GM21529 (cell line): ENCODE data around the gene SEC14L3.
"Not testable (repeated sequence)": the region's sequence is repeated elsewhere in the genome, so short reads cannot be mapped to it uniquely, and the experiment has no call there.

Source experiments
- ATAC-seq: cut with Tn5 transposase; IDR thresholded peaks from one replicate; pipeline ENCODE4 v1.9.1; 2021; ENCODE audit not compliant: unreplicated experiment

Gene SEC14L3

DNA sequence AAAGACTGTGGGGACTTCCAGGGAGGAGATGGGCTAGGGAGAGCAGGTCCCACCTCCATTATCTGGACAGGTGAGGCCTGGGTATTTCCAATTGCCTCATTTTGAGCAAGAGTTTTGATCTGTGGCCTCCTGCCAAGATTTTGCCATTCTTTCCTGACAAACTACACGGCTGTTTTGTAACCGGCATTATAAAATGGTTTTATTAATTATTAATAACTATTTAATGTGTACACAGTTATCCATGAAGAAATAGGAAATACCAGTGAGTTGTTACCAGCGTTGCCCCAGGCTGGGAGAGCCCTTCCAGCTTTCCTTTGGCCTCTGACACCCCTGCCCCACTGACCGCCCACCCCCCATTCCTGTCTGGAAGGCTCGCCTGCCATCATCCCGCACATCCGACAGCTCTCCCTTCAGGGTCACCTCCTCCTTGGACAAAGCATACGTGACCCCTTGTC lies 14.9 kb upstream of the SEC14L3 start:
- ATAC-seq = no peak

DNA sequence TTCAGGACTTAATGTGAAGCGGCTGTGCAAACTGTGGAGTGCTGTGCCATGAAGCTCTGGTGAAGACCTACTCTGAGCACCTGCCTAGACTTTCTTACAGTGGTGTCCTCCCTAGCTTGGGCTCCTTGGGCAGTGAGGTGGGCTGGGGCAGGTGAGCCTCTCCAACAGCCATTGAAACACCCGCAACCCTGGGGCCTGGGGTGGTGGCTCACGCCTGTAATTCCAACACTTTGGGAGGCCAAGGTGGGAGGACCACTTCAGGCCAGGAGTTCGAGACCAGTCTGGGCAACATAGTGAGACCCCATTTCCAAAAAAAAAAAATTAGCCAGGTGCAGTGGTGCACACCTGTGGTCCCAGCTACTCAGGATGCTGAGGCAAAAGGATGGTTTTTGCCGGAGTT lies 14.3 kb upstream of the SEC14L3 start:
- ATAC-seq = no peak

DNA sequence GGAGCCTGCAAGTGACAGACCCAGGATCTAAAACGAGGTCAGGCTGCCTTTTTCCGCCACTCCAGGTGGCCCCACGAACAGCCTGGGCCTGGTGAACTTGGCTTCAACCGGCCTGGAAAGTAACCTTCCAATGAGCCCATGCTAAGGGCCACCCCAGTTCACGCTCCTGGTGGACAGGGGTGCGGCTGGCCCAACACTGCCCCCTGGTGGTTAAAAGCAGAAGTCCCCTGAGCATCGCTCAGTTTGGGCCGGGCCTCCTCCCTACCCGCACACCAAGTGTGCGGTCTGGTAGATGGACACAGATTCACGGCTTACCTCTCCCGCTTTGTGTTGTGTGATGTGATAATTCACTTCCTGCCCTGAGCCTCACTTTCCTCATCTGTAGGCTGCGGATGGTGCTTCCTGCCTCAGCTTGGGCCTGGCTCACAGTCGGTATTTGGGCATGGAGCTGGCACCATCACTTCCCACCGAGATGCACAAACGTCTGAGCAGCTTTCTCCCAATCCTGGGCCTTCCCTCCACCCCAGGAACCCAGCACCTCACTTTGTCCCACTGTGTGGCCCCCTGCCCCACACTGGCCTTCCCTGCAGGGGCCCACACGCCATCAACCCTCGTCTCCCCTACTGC lies 13.7 kb upstream of the SEC14L3 start:
- no peak for ATAC-seq

DNA sequence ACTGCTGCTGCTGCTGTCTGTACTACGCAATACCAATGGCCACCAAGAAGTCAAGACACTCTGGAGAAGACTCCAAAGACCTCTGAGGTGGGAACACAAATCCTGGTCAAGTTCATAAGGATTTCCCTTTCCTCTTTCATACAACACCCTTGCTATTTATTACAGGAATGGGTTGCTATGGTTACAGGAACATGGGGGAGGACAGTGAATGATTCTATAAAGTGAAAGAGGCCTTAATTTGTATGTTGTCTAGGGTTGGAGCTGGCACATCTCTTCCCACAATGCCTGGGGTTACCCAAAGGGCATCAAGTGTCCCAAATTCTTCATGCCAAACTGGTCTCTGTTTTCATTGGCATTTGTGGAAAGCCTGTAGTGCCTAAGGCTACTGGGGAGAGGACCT lies 11.4 kb upstream of the SEC14L3 start:
- no peak for ATAC-seq

DNA sequence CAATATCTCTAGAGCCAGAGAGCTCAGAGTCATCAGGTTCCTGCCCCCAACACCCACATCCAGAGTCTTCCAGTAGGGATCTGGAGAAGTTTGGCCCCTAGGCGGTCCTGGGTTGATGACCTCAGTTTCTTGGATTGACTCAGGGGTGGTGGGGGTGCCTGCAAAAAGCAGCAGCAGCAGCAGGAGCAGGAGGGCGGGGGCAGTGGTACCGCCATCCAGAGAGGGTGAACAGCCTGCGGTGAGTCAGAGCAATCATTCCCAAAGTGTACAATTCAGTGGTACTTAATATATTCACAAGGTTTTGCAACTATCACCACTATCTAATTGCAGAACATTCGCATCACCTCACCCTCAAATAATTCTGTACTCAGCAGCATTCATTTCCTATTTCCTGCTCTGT lies 9.9 kb upstream of the SEC14L3 start:
- ATAC-seq = no peak

DNA sequence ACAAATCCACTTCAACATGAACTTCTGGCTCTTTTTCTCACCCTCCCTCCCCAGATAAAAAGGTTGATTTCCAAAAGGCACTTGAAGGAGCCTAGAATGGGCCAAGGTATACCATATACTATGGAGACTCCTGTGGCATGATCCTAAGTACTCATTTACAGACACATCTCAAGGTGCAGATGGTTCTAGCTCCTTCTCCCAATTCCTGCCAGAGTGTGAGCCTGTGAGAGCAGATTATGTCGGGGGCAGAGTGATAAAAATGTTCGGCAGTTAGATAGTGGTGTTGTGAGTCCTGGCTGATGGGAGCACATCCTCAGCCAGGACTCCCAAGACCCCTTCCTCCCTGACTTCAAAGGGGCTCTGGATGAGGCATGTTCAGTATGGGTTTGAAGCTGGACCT lies 8.2 kb upstream of the SEC14L3 start:
- ATAC-seq = no peak

DNA sequence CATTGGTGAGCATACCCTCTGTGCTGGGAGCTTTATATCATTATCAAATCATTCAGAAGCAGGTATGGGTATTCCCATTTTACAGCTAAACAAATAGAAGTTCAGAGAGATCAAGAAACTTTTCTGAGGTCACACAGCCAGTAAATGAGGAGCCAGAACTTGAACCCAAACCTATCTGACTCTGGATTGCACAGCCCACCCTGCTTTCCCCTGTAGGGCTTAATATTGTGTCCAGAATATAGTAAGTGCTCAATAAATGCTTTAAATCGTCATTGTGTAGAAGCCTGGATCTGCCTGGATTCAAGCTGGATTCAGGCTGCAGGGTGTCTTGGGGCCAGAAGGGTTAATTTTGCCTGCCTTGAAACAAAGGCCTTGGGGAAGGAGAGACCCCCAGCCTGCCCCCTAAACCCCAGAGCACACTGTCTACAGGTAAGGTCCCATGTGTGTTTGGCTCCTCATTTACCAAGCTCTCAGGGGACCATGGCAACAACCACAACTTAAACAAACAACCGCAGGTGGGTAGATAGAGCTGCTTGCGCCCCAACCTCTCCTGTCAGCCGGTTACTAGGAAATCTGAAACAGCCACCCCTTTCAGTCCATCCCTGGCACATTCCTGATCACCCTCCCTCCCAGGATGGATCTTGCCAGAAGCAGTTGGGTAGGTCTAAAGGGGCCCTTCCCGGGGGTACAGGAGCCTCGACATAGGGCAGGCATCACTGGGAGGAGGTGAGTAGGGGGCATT lies 3.0 kb upstream of the SEC14L3 start:
- ATAC-seq = no peak

DNA sequence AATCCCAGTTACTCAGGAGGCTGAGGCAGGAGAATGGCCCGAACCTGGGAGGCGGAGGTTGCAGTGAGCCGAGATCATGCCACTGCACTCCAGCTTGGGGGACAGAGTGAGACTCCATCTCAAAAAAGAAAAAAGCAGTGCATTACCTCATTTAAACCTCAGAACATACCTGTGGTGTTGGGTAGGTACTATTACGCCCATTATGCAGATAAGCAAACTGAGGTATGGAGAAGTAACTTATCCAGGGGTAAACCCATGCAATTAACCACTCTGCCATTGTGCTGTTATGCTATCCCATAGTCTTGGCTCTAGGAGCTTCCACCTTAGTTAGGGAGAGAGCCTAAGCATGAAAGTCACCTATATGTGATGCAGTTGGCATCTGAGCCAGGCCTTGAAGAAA lies 2.3 kb upstream of the SEC14L3 start:
- no peak for ATAC-seq

DNA sequence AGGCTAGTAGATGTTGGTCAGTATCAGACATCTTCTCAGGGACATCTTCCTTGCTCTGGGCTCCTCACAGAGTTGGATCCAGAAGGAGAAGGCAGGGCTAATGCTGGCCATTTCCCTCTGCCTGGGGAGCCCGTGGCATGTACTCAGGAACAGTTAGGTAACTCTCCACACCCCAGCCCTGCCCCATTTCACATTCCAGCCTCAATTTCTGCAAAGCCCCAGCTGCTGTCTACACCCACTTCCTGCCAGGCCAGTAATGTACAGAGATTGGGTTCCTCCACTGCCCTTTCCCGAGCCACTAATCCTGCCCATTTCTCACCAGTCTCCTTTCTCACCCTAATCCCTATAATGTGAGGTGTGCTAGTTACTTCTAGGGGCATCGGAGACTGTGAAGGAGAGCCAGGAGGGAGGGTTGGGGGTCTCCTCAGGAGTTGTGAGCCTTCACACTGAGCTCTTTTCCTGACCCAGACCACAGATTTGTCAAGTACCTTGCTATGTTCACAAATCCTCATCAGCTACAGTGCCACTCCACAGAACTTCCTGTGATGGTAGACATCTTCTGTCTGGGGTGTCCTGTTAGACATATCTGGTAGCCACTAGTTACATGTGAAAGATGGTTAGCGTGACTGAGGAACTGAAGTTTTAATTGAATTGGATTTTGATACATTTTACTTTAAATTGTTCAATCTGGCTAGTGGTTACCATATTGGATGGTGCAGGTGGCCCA lies 1.3 kb upstream of the SEC14L3 start:
- no peak for ATAC-seq

DNA sequence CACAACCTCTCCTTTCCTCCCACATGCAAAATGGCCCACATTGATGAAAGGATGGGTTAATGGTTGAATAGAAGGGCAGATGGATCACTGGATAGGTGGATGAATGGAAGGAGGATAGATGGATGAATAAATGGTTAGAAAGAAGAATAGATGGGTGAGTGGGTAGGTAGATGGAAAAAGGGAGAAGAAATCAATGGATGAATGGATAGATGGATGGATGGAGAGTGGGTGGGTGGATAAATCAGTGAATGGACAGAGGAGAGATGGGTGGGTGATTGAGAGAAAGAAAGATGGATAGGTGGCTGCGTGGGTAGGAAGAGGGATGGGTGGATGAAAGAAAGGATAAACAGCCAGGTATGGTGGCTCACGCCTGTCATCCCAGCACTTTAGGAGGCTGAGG lies 1.2 kb downstream of the SEC14L3 start:
- no peak for ATAC-seq

DNA sequence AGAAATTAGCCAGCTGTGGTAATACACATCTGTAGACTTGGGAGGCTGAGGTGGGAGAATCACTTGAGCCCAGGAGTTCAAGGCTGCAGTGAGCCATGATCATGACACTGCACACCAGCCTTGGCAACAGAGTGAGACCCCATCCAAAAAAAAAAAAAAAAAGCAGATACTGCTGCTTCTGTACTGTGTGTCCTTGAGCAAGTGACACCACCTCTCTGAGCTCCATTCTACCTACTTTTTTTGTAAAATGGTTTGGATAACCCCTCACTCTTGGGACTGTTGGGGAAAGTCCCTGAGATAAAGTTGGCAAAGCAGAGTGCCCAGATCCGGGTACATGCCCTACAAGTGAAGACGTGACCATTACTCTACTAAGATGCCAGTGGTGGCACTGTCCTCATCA lies 2.7 kb downstream of the SEC14L3 start:
- ATAC-seq = no peak

DNA sequence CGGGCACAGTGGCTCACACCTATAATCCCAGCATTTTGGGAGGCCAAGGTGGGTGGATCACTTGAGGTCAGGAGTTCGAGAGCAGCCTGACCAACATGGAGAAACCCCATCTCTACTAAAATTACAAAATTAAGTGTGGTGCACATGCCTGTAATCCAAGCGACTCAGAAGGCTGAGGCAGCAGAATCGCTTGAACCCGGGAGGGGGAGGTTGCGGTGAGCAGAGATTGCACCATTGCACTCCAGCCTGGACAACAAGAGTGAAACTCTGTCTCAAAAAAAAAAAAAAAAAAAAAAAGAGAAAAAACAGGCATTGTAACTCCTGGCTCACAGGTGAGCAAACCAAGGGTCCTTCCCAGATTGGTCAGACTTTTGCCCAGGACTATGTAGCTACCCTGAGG lies 11.3 kb downstream of the SEC14L3 start:
- not testable (repeated sequence) for ATAC-seq

DNA sequence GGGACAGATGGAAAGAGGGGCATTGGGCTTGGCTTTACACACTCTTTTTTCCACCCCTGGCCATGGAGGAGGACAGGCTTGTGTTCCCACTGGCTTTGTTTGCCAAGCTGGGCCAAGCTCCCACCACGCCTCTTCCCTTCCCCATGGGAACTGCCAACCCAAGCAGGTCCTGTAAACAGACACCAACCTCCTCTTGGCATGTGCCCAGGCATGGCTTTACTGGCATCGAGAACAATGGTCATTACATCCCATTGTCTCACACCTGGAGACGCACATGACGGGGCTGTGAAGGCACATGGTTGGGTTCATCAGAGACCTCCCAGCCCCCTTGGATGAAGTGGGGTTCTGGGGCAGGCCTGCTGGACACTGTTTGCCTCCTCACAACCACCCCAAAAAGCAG lies 11.7 kb downstream of the SEC14L3 start:
- no peak for ATAC-seq

DNA sequence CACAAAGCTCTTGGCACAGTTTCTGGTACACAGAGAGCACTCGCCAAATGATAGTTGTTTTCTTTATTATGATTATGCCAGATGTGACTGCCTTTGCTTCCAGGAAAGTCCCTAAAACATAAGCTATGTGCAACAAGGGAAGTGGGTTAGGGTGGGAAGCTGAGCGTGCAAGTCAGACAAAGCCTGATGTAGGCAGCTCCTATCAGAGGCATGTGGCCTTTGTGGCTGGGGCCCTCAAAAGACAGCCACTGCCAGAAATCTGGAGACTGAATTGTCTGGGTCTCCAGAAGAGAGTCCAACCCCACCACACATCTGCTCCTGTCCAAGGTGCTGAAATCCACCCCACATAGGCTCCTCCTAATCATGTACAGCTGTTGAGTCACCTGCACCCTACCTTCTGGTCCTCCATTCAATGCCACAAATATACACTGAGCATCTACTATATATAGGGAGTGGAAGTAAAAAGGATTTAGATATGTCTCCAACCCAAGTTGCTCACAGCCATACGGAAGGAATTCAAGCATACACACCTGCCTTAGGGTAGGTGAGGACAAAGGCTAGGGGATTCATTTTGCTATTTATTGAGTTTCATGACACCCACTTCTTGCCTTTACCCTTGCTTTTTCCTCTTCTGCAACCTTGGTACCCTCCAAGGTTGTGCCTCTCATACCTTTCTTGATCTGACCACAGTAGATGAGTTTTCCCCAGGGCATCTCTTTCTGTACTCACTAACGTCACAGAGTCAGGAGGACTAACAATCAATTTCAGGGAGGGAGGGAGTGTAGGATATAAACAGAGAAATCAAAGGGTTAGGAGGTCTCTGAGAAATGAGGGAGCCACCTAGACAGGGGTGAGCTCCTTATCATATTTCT lies 12.4 kb downstream of the SEC14L3 start:
- ATAC-seq = no peak

DNA sequence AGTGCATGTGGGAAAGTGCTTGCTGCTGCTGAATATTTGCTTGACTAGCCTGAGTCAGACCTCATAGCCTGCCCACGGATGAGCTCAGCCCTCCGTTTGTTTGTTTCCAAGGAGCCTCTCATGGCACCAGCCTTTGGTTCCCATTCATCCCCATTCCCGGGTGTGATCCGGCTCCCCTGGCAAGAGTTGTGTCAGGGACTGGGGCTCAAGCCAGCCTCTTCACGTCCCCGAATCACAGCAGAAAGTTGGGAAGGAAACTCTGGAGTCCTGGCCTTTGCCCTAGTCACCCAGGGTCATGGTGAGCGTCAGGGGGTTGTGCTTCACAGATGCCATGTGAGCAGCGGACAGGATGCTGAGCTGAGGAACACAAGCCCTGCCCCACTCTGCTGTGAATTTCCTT lies 13.8 kb downstream of the SEC14L3 start:
- no peak for ATAC-seq

DNA sequence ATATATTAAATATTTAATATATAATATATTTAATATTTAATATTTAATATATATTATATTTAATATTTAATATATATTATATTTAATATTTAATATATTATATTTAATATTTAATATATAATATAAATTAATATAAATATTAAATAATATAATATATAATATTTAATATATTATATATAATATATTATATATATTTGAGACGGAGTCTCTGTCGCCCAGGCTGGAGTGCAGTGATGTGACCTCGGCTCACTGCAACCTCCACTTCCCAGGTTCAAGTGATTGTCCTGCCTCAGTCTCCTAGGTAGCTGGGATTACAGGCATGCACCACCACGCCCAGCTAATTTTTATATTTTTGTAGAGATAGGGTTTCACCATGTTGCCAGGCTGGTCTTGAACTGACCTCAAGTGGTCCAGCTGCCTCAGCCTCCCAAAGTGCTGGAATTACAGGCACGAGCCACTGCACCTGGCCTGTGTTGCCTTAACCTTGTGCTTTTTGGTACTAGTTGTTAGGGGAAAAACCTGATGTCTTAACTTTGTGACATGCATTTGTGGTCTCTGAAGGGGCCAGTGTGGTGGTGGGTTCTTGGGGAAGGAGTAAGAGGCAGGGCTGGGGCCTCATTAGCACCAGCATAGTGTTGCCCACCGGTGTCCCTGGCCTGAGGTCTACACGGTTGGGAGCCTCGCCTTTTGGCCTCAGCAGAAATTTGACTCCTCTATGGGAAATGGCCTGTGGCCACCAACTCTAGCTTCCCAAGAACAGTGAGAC lies 16.6 kb downstream of the SEC14L3 start:
- ATAC-seq = no peak

DNA sequence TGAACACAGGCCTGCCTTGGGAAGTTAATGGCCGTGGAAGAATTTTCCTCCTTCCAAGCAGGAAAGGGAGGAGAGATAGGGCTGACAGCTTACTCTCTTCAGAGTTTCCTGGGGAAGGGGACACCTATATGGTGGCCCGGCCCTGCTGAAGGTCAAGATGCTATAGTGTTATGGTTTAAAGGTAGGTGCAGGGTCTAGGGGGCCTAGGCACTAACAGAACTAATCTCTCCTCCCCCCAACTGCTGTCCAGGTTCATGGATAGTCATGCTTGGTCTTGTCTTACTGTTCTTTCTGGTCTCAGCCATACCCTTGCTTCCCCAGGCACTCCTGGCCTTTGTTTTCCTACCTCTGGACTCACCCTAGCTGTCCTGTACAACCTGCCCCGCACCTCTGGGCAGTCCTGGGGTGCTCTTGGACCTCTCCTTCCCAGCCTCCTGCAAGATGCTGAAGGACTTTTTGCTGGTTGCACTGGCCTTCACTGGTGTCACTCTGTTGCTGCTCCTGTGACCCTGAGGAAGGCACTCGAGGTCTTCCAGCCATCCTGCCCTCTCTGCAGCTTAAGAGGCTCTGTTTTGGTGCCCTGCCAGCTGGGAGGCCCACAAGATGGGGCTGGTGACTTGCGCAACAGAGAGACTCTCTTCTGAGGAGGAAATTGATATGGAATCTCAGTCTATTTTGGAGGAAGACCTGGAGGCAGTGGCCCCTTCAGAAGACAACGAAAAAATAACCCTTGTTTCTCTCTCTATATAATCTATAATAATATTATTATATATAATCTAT lies 17.9 kb downstream of the SEC14L3 start:
- no peak for ATAC-seq

DNA sequence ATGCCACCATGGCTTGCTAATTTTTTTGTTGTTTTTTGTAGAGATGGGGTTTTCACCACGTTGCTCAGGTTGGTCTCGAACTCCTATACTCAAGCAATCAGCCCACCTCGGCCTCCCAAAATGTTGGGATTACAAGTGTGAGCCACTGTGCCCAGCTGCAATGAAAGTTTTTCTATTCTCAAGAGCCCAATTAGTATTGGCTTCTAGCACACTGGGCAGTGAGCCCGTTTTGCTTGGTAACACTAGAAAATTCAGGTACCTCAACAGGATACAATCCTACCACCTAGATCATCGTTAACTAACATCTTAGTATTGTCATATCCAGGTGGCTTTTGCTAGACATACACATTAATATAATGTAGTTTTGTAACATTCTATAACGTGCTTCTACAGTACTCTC lies 19.0 kb downstream of the SEC14L3 start:
- ATAC-seq = no peak

DNA sequence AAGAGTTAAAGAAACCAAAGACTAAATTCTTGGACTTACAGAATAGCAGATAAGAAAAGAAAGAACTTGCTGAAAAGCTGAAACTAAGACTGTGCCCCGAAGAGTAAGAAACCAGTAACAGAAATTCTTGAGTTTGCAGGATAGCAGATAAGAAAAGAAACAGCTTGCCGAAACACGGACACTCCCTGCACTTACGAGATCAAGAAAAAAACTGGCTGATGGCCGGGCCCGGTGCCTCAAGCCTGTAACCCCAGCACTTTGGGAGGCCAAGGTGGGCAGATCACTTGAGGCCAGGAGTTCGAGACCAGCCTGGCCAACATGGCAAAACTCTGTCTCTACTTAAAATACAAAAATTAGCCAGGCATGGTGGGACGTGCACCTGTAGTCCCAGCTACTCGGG lies 20.3 kb downstream of the SEC14L3 start:
- not testable (repeated sequence) for ATAC-seq

DNA sequence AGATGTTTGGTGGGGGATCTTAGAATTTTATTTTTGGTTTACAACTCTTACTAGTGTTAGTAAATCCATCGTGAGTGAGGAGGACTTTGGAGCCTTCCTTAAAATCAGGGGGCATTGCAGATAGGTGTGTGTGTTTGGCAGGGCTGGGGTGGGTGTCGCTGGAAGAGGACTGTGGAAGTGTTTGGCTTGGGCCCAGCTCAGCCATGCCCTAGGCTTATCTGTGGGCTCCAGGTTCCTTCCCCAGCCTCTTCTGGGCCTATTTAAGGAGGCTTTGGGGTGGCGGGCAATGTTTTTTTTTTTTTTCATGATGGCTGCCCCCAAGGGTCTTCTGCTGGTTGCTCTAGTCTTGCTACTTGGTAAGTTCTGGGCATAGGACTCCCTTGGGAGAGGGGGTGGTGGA lies 24.2 kb downstream of the SEC14L3 start:
- ATAC-seq = no peak
